ENCODE data around the gene SPACA7.

DNA sequence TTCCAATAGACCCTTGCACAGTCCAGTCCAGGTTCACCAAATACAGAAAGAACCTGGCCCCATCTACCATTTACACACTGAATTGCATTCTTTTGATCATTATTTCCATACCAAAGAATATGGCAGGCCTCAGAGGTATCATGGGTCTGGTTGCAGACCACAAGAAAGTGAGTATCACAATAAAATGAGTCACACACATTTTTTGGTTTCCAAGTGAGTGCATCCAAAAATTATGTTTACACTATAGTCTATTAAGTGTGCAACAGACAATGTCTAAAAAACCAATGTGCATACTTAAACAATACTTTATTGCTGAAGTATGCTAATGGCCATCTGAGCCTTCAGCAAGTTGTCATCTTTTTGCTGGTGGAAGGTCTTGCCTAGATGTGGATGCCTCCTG, 105.3 kb downstream of the SPACA7 start:
- TF ChIP-seq, protein P1, sequence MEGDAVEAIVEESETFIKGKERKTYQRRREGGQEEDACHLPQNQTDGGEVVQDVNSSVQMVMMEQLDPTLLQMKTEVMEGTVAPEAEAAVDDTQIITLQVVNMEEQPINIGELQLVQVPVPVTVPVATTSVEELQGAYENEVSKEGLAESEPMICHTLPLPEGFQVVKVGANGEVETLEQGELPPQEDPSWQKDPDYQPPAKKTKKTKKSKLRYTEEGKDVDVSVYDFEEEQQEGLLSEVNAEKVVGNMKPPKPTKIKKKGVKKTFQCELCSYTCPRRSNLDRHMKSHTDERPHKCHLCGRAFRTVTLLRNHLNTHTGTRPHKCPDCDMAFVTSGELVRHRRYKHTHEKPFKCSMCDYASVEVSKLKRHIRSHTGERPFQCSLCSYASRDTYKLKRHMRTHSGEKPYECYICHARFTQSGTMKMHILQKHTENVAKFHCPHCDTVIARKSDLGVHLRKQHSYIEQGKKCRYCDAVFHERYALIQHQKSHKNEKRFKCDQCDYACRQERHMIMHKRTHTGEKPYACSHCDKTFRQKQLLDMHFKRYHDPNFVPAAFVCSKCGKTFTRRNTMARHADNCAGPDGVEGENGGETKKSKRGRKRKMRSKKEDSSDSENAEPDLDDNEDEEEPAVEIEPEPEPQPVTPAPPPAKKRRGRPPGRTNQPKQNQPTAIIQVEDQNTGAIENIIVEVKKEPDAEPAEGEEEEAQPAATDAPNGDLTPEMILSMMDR (IDR thresholded peaks at IDR 0.05): no peak
- no peak for TF ChIP-seq POLR2A (IDR thresholded peaks at IDR 0.05)
